ENCODE results near the gene FBXO11.

DNA sequence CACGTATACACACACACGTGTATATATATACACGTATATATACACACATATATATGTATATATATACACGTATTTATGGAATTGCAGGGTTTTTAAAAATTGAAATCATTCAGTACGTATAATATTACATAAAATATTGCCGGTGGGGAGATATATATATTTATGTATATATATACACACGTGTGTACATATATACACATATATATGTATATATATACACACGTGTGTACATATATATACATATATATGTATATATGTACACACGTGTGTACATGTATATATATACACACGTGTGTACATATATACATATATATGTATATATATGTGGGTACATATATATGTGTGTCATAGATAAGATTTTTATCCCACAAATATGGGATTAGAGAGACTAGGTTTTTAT lies 5.4 kb downstream of the FBXO11 start:
- TF ChIP-seq ZFP30 (CRISPR knock-in tag; IDR thresholded peaks at IDR 0.05) = no peak
- TF ChIP-seq, protein P1, sequence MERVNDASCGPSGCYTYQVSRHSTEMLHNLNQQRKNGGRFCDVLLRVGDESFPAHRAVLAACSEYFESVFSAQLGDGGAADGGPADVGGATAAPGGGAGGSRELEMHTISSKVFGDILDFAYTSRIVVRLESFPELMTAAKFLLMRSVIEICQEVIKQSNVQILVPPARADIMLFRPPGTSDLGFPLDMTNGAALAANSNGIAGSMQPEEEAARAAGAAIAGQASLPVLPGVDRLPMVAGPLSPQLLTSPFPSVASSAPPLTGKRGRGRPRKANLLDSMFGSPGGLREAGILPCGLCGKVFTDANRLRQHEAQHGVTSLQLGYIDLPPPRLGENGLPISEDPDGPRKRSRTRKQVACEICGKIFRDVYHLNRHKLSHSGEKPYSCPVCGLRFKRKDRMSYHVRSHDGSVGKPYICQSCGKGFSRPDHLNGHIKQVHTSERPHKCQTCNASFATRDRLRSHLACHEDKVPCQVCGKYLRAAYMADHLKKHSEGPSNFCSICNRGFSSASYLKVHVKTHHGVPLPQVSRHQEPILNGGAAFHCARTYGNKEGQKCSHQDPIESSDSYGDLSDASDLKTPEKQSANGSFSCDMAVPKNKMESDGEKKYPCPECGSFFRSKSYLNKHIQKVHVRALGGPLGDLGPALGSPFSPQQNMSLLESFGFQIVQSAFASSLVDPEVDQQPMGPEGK (CRISPR knock-in tag; IDR thresholded peaks at IDR 0.05; ENCODE audit: borderline replicate concordance) = no peak
- no peak for TF ChIP-seq CSDC2 (CRISPR knock-in tag; IDR thresholded peaks at IDR 0.05)
- TF ChIP-seq OSR1 (CRISPR knock-in tag; IDR thresholded peaks at IDR 0.05) = no peak
- TF ChIP-seq RARB (CRISPR knock-in tag; IDR thresholded peaks at IDR 0.05) = no peak
- TF ChIP-seq CREB5 (CRISPR knock-in tag; IDR thresholded peaks at IDR 0.05; ENCODE audit: low read depth) = no peak
- no peak for TF ChIP-seq ZNF70 (CRISPR knock-in tag; IDR thresholded peaks at IDR 0.05)
- TF ChIP-seq BACH2 (CRISPR knock-in tag; IDR thresholded peaks at IDR 0.05; ENCODE audit: borderline replicate concordance) = no peak
- TF ChIP-seq, protein P2, sequence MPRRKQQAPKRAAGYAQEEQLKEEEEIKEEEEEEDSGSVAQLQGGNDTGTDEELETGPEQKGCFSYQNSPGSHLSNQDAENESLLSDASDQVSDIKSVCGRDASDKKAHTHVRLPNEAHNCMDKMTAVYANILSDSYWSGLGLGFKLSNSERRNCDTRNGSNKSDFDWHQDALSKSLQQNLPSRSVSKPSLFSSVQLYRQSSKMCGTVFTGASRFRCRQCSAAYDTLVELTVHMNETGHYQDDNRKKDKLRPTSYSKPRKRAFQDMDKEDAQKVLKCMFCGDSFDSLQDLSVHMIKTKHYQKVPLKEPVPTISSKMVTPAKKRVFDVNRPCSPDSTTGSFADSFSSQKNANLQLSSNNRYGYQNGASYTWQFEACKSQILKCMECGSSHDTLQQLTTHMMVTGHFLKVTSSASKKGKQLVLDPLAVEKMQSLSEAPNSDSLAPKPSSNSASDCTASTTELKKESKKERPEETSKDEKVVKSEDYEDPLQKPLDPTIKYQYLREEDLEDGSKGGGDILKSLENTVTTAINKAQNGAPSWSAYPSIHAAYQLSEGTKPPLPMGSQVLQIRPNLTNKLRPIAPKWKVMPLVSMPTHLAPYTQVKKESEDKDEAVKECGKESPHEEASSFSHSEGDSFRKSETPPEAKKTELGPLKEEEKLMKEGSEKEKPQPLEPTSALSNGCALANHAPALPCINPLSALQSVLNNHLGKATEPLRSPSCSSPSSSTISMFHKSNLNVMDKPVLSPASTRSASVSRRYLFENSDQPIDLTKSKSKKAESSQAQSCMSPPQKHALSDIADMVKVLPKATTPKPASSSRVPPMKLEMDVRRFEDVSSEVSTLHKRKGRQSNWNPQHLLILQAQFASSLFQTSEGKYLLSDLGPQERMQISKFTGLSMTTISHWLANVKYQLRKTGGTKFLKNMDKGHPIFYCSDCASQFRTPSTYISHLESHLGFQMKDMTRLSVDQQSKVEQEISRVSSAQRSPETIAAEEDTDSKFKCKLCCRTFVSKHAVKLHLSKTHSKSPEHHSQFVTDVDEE (CRISPR knock-in tag; IDR thresholded peaks at IDR 0.05) = no peak
- TF ChIP-seq CSRNP3 (CRISPR knock-in tag; IDR thresholded peaks at IDR 0.05) = no peak
- TF ChIP-seq, protein P3, sequence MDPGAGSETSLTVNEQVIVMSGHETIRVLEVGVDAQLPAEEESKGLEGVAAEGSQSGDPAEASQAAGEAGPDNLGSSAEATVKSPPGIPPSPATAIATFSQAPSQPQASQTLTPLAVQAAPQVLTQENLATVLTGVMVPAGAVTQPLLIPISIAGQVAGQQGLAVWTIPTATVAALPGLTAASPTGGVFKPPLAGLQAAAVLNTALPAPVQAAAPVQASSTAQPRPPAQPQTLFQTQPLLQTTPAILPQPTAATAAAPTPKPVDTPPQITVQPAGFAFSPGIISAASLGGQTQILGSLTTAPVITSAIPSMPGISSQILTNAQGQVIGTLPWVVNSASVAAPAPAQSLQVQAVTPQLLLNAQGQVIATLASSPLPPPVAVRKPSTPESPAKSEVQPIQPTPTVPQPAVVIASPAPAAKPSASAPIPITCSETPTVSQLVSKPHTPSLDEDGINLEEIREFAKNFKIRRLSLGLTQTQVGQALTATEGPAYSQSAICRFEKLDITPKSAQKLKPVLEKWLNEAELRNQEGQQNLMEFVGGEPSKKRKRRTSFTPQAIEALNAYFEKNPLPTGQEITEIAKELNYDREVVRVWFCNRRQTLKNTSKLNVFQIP (CRISPR knock-in tag; IDR thresholded peaks at IDR 0.05; ENCODE audit: borderline replicate concordance, low read depth) = no peak
- TF ChIP-seq ZFP3 (CRISPR knock-in tag; IDR thresholded peaks at IDR 0.05) = no peak
- TF ChIP-seq ZNF565 (CRISPR knock-in tag; conservative IDR thresholded peaks at IDR 0.05; ENCODE audit: low read depth) = no peak
- TF ChIP-seq ARNTL (CRISPR knock-in tag; IDR thresholded peaks at IDR 0.05; ENCODE audit: borderline replicate concordance, low read depth) = no peak

All from SK-N-SH treated with all-trans-retinoic acid at 6 μM for 48 hours (cell line).